GM21529 (cell line): ENCODE results near the gene PPP4C.
A peak's percentile ranks its signal among the peaks of the same experiment; 100 is the strongest.
"Not testable (repeated sequence)": the region's sequence is repeated elsewhere in the genome, so short reads cannot be mapped to it uniquely, and the experiment has no call there.

Source experiments
- ATAC-seq: cut with Tn5 transposase; IDR thresholded peaks from one replicate; pipeline ENCODE4 v1.9.1; 2021; ENCODE audit not compliant: unreplicated experiment

PPP4C gene

GRCh38 chr16:30122604-30123160 is 46.9 kb downstream of the PPP4C start:
- peak; percentile 6 for ATAC-seq

- no peak for ATAC-seq
These were observed 49.2 kb downstream of the PPP4C start for GRCh38 chr16:30124985-30125379.

- ATAC-seq, result not testable (repeated sequence)
These were observed 49.9 kb downstream of the PPP4C start for GRCh38 chr16:30125690-30126089.

GRCh38 chr16:30127993-30128392 is 52.2 kb downstream of the PPP4C start:
- ATAC-seq, result no peak

- no peak for ATAC-seq
These were observed 56.2 kb downstream of the PPP4C start for GRCh38 chr16:30131869-30132475.

GRCh38 chr16:30132591-30132990 is 56.8 kb downstream of the PPP4C start:
- no peak for ATAC-seq
